ENCODE data around the gene TCEANC.

DNA sequence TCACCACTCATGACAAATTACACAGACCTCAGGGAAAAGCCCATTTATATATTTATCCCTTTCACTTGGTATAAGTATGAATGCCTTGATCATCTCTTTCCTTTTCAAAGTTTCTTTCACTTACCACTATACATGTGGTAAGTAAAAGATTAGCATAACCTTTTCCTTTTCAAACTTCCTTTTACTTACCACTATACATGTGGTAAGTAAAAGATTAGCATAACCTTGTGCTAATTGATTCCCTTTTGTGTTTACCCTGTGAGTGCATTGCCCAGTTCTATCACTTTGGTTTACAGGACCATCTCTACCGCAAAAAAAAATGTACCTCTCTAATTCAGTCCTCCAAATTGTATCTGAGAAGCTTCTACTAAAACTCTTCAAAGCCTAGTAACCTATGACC is 32.7 kb upstream of the TCEANC start:
- TF ChIP-seq EZH2 (IDR thresholded peaks at IDR 0.05; ENCODE audit: insufficient read depth, poor library complexity, severe bottlenecking) (no peak), EZH2phosphoT487 (IDR thresholded peaks at IDR 0.05; ENCODE audit: insufficient read depth, low read depth) (no peak)

Data from GM23248 (cell line).